Transverse colon (tissue), 3 donors: Measurements from ENCODE around the gene CST4.

ENCODE experiments used
- EP300 ChIP-seq: sonication (generic); formaldehyde crosslinking; IDR thresholded peaks from one replicate; pipeline ENCODE4 v1.6.1; 2017; ENCODE audit warnings: antibody characterized with exemption, low read depth
- POLR2A ChIP-seq: fragments of 450-650 bp; IDR thresholded peaks from one replicate; pipeline ENCODE4 v1.6.1; 2016; ENCODE audit warnings: antibody characterized with exemption, mild to moderate bottlenecking, moderate library complexity
- TF ChIP-seq, protein P1 (sequence below), 5 experiments: fragments of 200-600 bp in 3 of 5; fragments of 450-650 bp in 2 of 5; sonication (generic) in 3 of 5; IDR thresholded peaks; 1 replicate in 2 of 5; 2 replicates in 3 of 5; pipeline ENCODE4 v1.5.1; 2016 to 2017; ENCODE audit warnings: antibody characterized with exemption in 5 of 5, inconsistent platforms in 3 of 5, mild to moderate bottlenecking in 2 of 5, moderate library complexity in 1 of 5

DNA sequence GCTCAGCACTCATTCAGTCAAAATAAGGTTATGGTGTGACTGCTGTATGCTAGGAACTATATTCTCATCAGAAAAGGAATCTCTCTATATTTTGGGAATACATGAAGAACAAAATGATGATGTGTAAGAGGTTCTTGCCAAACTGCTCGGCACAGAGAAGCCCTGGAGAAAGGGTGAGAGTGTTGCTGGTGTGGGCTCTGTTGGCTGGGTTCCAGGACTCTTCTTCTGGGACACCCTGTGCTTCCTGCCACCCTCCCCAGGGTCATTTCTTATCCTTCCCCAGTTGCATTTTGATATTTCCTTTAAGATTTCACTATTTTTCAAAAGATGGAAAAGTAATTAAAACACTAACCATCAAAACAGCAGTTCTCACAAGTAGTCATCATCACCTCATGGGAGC is 33.1 kb upstream of the CST4 start:
- TF ChIP-seq, protein P1, sequence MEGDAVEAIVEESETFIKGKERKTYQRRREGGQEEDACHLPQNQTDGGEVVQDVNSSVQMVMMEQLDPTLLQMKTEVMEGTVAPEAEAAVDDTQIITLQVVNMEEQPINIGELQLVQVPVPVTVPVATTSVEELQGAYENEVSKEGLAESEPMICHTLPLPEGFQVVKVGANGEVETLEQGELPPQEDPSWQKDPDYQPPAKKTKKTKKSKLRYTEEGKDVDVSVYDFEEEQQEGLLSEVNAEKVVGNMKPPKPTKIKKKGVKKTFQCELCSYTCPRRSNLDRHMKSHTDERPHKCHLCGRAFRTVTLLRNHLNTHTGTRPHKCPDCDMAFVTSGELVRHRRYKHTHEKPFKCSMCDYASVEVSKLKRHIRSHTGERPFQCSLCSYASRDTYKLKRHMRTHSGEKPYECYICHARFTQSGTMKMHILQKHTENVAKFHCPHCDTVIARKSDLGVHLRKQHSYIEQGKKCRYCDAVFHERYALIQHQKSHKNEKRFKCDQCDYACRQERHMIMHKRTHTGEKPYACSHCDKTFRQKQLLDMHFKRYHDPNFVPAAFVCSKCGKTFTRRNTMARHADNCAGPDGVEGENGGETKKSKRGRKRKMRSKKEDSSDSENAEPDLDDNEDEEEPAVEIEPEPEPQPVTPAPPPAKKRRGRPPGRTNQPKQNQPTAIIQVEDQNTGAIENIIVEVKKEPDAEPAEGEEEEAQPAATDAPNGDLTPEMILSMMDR (IDR thresholded peaks at IDR 0.05), result no peak
- TF ChIP-seq EP300 (no peak), POLR2A (no peak)
